GM12878 (cell line): Measurements from ENCODE around the gene NR2F6.

Source experiments
- CEBPB ChIP-seq, 2 experiments: fragments of 150-350 bp in 1 of 2; IDR thresholded peaks; 2 replicates each; pipeline ENCODE4 v1.6.1; 2012 to 2014; ENCODE audit warnings: low read depth in 2 of 2, low read length in 2 of 2, borderline replicate concordance in 1 of 2, inconsistent platforms in 1 of 2
- CHD1 ChIP-seq: IDR thresholded peaks from 2 replicates; pipeline ENCODE4 v1.6.1; 2012; ENCODE audit warnings: low read depth, low read length, improper control_type of control experiment
- CTCF ChIP-seq, 3 experiments: IDR thresholded peaks in 2 of 3; conservative IDR thresholded peaks in 1 of 3; 2 replicates each; pipeline ENCODE4 v1.5.1; 2011; ENCODE audit warnings: low read depth in 3 of 3, low read length in 3 of 3, mild to moderate bottlenecking in 3 of 3, control low read depth in 2 of 3, moderate library complexity in 2 of 3, inconsistent platforms in 1 of 3, mixed read lengths in 1 of 3; ENCODE audit not compliant: control insufficient read depth in 2 of 3, insufficient read depth in 1 of 3; ENCODE audit errors: extremely low read depth in 1 of 3
- E2F4 ChIP-seq: IDR thresholded peaks from 2 replicates; pipeline ENCODE4 v1.6.1; 2012; ENCODE audit warnings: low read depth, low read length, improper control_type of control experiment
- EZH2 ChIP-seq: IDR thresholded peaks from 2 replicates; pipeline ENCODE4 v1.6.1; 2012; ENCODE audit warnings: low read depth, mild to moderate bottlenecking, control low read depth, inconsistent platforms, low read length, borderline replicate concordance; ENCODE audit not compliant: control insufficient read depth
- GABPA ChIP-seq: IDR thresholded peaks from 2 replicates; pipeline ENCODE4 v1.6.1; 2014; ENCODE audit warnings: antibody characterized with exemption, low read depth, mild to moderate bottlenecking, inconsistent platforms
- IKZF2 ChIP-seq, 2 experiments: fragments of 450-650 bp; IDR thresholded peaks; 2 replicates each; pipeline ENCODE4 v1.6.1; 2017; ENCODE audit warnings: mild to moderate bottlenecking in 2 of 2, moderate library complexity in 2 of 2
- PKNOX1 ChIP-seq: fragments of 450-650 bp; IDR thresholded peaks from 2 replicates; pipeline ENCODE4 v1.6.1; 2016; ENCODE audit warnings: mild to moderate bottlenecking
- POLR2AphosphoS2 ChIP-seq: IDR thresholded peaks from 2 replicates; pipeline ENCODE4 v1.6.1; 2011; ENCODE audit warnings: low read depth, mild to moderate bottlenecking, low read length, improper control_type of control experiment, moderate library complexity
- RBBP5 ChIP-seq: fragments of 200-600 bp; sonication (generic); conservative IDR thresholded peaks from 2 replicates; pipeline ENCODE4 v1.6.1; 2016
- SKIL ChIP-seq: fragments of 450-650 bp; IDR thresholded peaks from 2 replicates; pipeline ENCODE4 v1.6.1; 2017; ENCODE audit warnings: mild to moderate bottlenecking, low read depth, inconsistent platforms; ENCODE audit not compliant: poor library complexity, severe bottlenecking
- WRNIP1 ChIP-seq: IDR thresholded peaks from 2 replicates; pipeline ENCODE4 v1.6.1; 2011; ENCODE audit warnings: low read depth, low read length, improper control_type of control experiment, borderline replicate concordance
- ZBTB4 ChIP-seq: fragments of 450-650 bp; formaldehyde crosslinking; IDR thresholded peaks from 2 replicates; pipeline ENCODE4 v1.4.0; 2022; ENCODE audit warnings: mild to moderate bottlenecking, moderate library complexity

- TF ChIP-seq IKZF2 (IDR thresholded peaks at IDR 0.05) (no peak), E2F4 (no peak), GABPA (no peak), WRNIP1 (no peak), POLR2AphosphoS2 (no peak), CTCF (IDR thresholded peaks at IDR 0.05 in 2 of 3, conservative IDR thresholded peaks at IDR 0.05 in 1 of 3; ENCODE audit: control insufficient read depth in 2 of 3, extremely low read depth in 1 of 3, insufficient read depth in 1 of 3, low read depth in 3 of 3, low read length in 3 of 3) (no peak), PKNOX1 (no peak), ZBTB4 (no peak), CEBPB (IDR thresholded peaks at IDR 0.05; ENCODE audit: borderline replicate concordance in 1 of 2, low read depth in 2 of 2, low read length in 2 of 2) (no peak), EZH2 (no peak), CHD1 (no peak), SKIL (no peak), RBBP5 (no peak)
Observed at GRCh38 chr19:17209126-17210036, 36.3 kb downstream of the NR2F6 start.
